H9 (cell line): ENCODE results near the gene TMEM127. TPM values are rescaled to one million over a fixed set of nuclear protein-coding genes. Genes with fewer than 3 reads are reported as not detected.

Source experiments
- DNase-seq: peaks from one replicate; pipeline ENCODE4 v3.0.0-alpha.2; 2017
- H2AFZ ChIP-seq: one replicate; pipeline ENCODE4 v1.6.1; 2013; ENCODE audit warnings: mild to moderate bottlenecking, low read length, control low read depth, moderate library complexity
- H2AK5ac ChIP-seq: 2 replicates; pipeline ENCODE4 v1.6.1; 2013; ENCODE audit warnings: low read length, control low read depth, mixed read lengths; ENCODE audit not compliant: insufficient read length
- H2BK120ac ChIP-seq: one replicate; pipeline ENCODE4 v1.6.1; 2013; ENCODE audit warnings: low read depth, mild to moderate bottlenecking, low read length, control low read depth, inconsistent platforms; ENCODE audit not compliant: poor library complexity, severe bottlenecking
- H2BK12ac ChIP-seq: 2 replicates; pipeline ENCODE4 v1.6.1; 2013; ENCODE audit warnings: low read length, control low read depth, mixed read lengths, low read depth; ENCODE audit not compliant: insufficient read length
- H2BK15ac ChIP-seq: 2 replicates; pipeline ENCODE4 v1.6.1; 2013; ENCODE audit warnings: low read depth, low read length, control low read depth
- H2BK20ac ChIP-seq: one replicate; pipeline ENCODE4 v1.6.1; 2013; ENCODE audit warnings: low read depth, mild to moderate bottlenecking, low read length, control low read depth, inconsistent platforms; ENCODE audit not compliant: poor library complexity, severe bottlenecking
- H2BK5ac ChIP-seq: 2 replicates; pipeline ENCODE4 v1.6.1; 2013; ENCODE audit warnings: low read length, control low read depth, mixed read lengths; ENCODE audit not compliant: insufficient read length
- H3K14ac ChIP-seq: 2 replicates; pipeline ENCODE4 v1.6.1; 2013; ENCODE audit warnings: low read length, control low read depth; ENCODE audit not compliant: insufficient read depth
- H3K18ac ChIP-seq: 2 replicates; pipeline ENCODE4 v1.6.1; 2013; ENCODE audit warnings: low read depth, mild to moderate bottlenecking, mixed read lengths, low read length, control low read depth; ENCODE audit not compliant: insufficient read length
- H3K23ac ChIP-seq: 2 replicates; pipeline ENCODE4 v1.6.1; 2013; ENCODE audit warnings: low read length, control low read depth, mixed read lengths, low read depth; ENCODE audit not compliant: insufficient read length
- H3K23me2 ChIP-seq: 2 replicates; pipeline ENCODE4 v1.6.1; 2013; ENCODE audit warnings: low read depth, mild to moderate bottlenecking, mixed read lengths, low read length, control low read depth; ENCODE audit not compliant: insufficient read length, poor library complexity, severe bottlenecking
- H3K27ac ChIP-seq: 2 replicates; pipeline ENCODE4 v1.5.1; 2013; ENCODE audit warnings: low read length, control low read depth, mixed read lengths, low read depth; ENCODE audit not compliant: insufficient read length
- H3K27me3 ChIP-seq: 2 replicates; pipeline ENCODE4 v1.6.1; 2013; ENCODE audit warnings: low read length, control low read depth, inconsistent platforms; ENCODE audit not compliant: insufficient read depth
- H3K4ac ChIP-seq: 2 replicates; pipeline ENCODE4 v1.6.1; 2013; ENCODE audit warnings: low read depth, mild to moderate bottlenecking, control low read depth, inconsistent platforms, low read length, moderate library complexity
- H3K4me1 ChIP-seq: 2 replicates; pipeline ENCODE4 v1.6.1; 2013; ENCODE audit warnings: low read length, control low read depth, inconsistent platforms; ENCODE audit not compliant: insufficient read depth
- H3K4me2 ChIP-seq: 2 replicates; pipeline ENCODE4 v1.6.1; 2013; ENCODE audit warnings: low read length, control low read depth, mixed read lengths; ENCODE audit not compliant: insufficient read length, insufficient read depth
- H3K56ac ChIP-seq: 2 replicates; pipeline ENCODE4 v1.6.1; 2013; ENCODE audit warnings: low read depth, mild to moderate bottlenecking, mixed read lengths, low read length, control low read depth; ENCODE audit not compliant: insufficient read length
- H3K79me1 ChIP-seq: 2 replicates; pipeline ENCODE4 v1.6.1; 2013; ENCODE audit warnings: low read depth, mild to moderate bottlenecking, moderate library complexity, low read length, control low read depth, inconsistent platforms; ENCODE audit not compliant: insufficient read depth, poor library complexity, severe bottlenecking
- H3K79me2 ChIP-seq: 2 replicates; pipeline ENCODE4 v1.6.1; 2013; ENCODE audit warnings: low read length, control low read depth, inconsistent platforms; ENCODE audit not compliant: insufficient read depth
- H3K9ac ChIP-seq: 2 replicates; pipeline ENCODE4 v1.6.1; 2013; ENCODE audit warnings: low read length, control low read depth, mixed read lengths; ENCODE audit not compliant: insufficient read length; ENCODE audit errors: extremely low read depth
- H3K9me3 ChIP-seq: one replicate; pipeline ENCODE4 v1.6.1; 2013; ENCODE audit warnings: low read depth, low read length, inconsistent platforms; ENCODE audit not compliant: control insufficient read depth
- H3T11ph ChIP-seq: one replicate; pipeline ENCODE4 v1.6.1; 2013; ENCODE audit warnings: mild to moderate bottlenecking, low read length, control low read depth, inconsistent platforms
- H4K20me1 ChIP-seq: one replicate; pipeline ENCODE4 v1.6.1; 2013; ENCODE audit not compliant: control insufficient read depth, insufficient read length, insufficient read depth
- H4K5ac ChIP-seq: 2 replicates; pipeline ENCODE4 v1.6.1; 2013; ENCODE audit warnings: low read depth, mild to moderate bottlenecking, mixed read lengths, low read length, control low read depth; ENCODE audit not compliant: insufficient read length
- H4K8ac ChIP-seq: replicated peaks from 2 replicates; pipeline ENCODE4 v1.6.1; 2013; ENCODE audit warnings: low read length, control low read depth, mixed read lengths, low read depth; ENCODE audit not compliant: insufficient read length
- H4K91ac ChIP-seq: 2 replicates; pipeline ENCODE4 v1.6.1; 2013; ENCODE audit warnings: low read depth, mild to moderate bottlenecking, moderate library complexity, mixed read lengths, low read length, control low read depth; ENCODE audit not compliant: insufficient read length
- H3K27ac Mint-ChIP-seq, 3 experiments: 2 replicates in 2 of 3; 3 replicates in 1 of 3; pipeline ENCODE4 v1.8.0; 2020 to 2021; ENCODE audit warnings: mixed read lengths in 3 of 3, mild to moderate bottlenecking in 1 of 3, moderate library complexity in 1 of 3
- H3K27me3 Mint-ChIP-seq: 2 replicates; pipeline ENCODE4 v1.8.0; 2021; ENCODE audit warnings: low read depth, mild to moderate bottlenecking, moderate library complexity, mixed read lengths
- H3K36me3 Mint-ChIP-seq, 3 experiments: 2 replicates in 2 of 3; 3 replicates in 1 of 3; pipeline ENCODE4 v1.8.0; 2020 to 2021; ENCODE audit warnings: low read depth in 3 of 3, mixed read lengths in 3 of 3; ENCODE audit not compliant: insufficient read depth in 1 of 3
- H3K4me1 Mint-ChIP-seq, 2 experiments: 2 replicates each; pipeline ENCODE4 v1.8.0; 2020; ENCODE audit warnings: mixed read lengths in 2 of 2
- H3K4me3 Mint-ChIP-seq, 2 experiments: 2 replicates in 1 of 2; 3 replicates in 1 of 2; pipeline ENCODE4 v1.8.0; 2020 to 2021; ENCODE audit warnings: mild to moderate bottlenecking in 2 of 2, mixed read lengths in 2 of 2, moderate library complexity in 1 of 2
- H3K9me3 Mint-ChIP-seq, 2 experiments: 2 replicates in 1 of 2; 3 replicates in 1 of 2; pipeline ENCODE4 v1.8.0; 2020; ENCODE audit warnings: mild to moderate bottlenecking in 2 of 2, mixed read lengths in 2 of 2, moderate library complexity in 1 of 2
- whole genome bisulfite sequencing: extraction: QIAGEN DNeasy Blood & Tissue Kit; methylation state at CpG from one replicate; pipeline ENCODE4 v1.1.7; 2013; ENCODE audit warnings: missing lambda C conversion rate, low lambda C conversion rate, mixed read lengths; ENCODE audit not compliant: insufficient read length; ENCODE audit errors: extremely low coverage; 5-methylcytosine and 5-hydroxymethylcytosine counted together
- total RNA-seq: library from RNA; stranded (reverse); gene quantifications from 2 replicates; pipeline ENCODE4 v1.2.1, GENCODE V29; 2021
- TF ChIP-seq, protein P1 (sequence below): fragments of 200-600 bp; sonication (generic); conservative IDR thresholded peaks from 3 replicates; pipeline ENCODE4 v1.8.0; 2021; ENCODE audit warnings: antibody characterized with exemption, mild to moderate bottlenecking

Gene TMEM127
- total RNA-seq, 1 experiment from 2014 or later, result 30.1 TPM

DNA sequence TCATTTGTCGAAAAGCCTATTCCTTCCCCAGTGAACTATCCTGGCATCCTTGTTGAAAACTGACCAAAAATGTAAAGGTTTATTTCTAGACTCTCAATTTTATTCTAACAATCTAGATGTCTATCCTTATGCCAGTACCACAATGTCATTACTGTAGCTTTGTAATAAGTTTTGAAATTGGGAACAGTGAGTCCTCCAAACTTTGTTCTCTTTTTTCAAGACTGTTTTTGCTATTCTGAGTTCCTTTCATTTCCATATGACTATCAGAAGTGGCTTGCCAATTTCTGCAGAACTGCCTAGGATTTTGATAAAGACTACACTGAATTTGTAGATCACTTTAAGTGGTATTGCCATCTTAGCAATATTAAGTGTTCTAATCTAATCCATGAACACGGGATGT lies 66.9 kb downstream of the TMEM127 start:
- Histone ChIP-seq H3K79me2 (peaks cover 38% of the 10 kb centered on the region; the same call in 1 of the 2 replicates), H3K56ac (no peak overlapping the region), H2BK5ac (no peak overlapping the region), H2BK120ac (no peak overlapping the region), H3K9ac (no peak overlapping the region), H3K4me1 (no peaks in the 10 kb centered on the region; the same call in 1 of the 2 replicates), H2BK12ac (no peak overlapping the region), H3K23me2 (no peaks in the 10 kb centered on the region), H4K91ac (no peak overlapping the region), H2BK15ac (no peak overlapping the region), H3K23ac (no peak overlapping the region), H3K4ac (no peak overlapping the region), H2AFZ (no peak overlapping the region), H4K8ac (no peak overlapping the region), H3K27me3 (no peaks in the 10 kb centered on the region), H2BK20ac (no peak overlapping the region), H2AK5ac (no peak overlapping the region), H3K4me2 (no peak overlapping the region), H3K79me1 (peaks cover 8% of the 10 kb centered on the region), H3K14ac (no peak overlapping the region), H3K18ac (no peak overlapping the region), H3T11ph (no peak overlapping the region), H4K20me1 (no peaks in the 10 kb centered on the region), H3K9me3 (no peaks in the 10 kb centered on the region), H3K27ac (no peak overlapping the region), H4K5ac (no peak overlapping the region)
- Mint-ChIP-seq H3K36me3 (peaks cover 12 to 21% (median 16%) of the 10 kb centered on the region in 3 experiments), H3K27me3 (no peaks in the 10 kb centered on the region), H3K9me3 (no peaks in the 10 kb centered on the region), H3K4me1 (peaks cover 30% of the 10 kb centered on the region in 2 experiments), H3K4me3 (no peak overlapping the region), H3K27ac (no peak overlapping the region)
- TF ChIP-seq, protein P1, sequence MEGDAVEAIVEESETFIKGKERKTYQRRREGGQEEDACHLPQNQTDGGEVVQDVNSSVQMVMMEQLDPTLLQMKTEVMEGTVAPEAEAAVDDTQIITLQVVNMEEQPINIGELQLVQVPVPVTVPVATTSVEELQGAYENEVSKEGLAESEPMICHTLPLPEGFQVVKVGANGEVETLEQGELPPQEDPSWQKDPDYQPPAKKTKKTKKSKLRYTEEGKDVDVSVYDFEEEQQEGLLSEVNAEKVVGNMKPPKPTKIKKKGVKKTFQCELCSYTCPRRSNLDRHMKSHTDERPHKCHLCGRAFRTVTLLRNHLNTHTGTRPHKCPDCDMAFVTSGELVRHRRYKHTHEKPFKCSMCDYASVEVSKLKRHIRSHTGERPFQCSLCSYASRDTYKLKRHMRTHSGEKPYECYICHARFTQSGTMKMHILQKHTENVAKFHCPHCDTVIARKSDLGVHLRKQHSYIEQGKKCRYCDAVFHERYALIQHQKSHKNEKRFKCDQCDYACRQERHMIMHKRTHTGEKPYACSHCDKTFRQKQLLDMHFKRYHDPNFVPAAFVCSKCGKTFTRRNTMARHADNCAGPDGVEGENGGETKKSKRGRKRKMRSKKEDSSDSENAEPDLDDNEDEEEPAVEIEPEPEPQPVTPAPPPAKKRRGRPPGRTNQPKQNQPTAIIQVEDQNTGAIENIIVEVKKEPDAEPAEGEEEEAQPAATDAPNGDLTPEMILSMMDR, result no peak
- DNase-seq, result no peak
- no CpG with 5 or more reads among the region's 2 CpGs for WGBS

Other genes with a start within 250 kb of the TMEM127 start
- 0.17 TPM in 1 of 2 replicates, not detected in the other for gene GPAT2, start 231.1 kb downstream of the TMEM127 start, total RNA-seq
- gene ADRA2B, start 149.4 kb downstream of the TMEM127 start, total RNA-seq, result 2.7 TPM in 2 replicates
- 0.72 and 0.81 TPM in 2 replicates for gene ASTL, start 127.5 kb downstream of the TMEM127 start, total RNA-seq
- gene DUSP2, start 120.6 kb downstream of the TMEM127 start, total RNA-seq, result 13.5 and 14.9 TPM in 2 replicates
- 212 and 220 TPM in 2 replicates for gene STARD7, start 57.2 kb downstream of the TMEM127 start, total RNA-seq
- 67.6 and 71.9 TPM in 2 replicates for gene CIAO1, start 228 bp upstream of the TMEM127 start, total RNA-seq
- gene SNRNP200, start 39.5 kb upstream of the TMEM127 start, total RNA-seq, result 215 and 218 TPM in 2 replicates
- 16.1 and 16.3 TPM in 2 replicates for gene ITPRIPL1, start 59.3 kb upstream of the TMEM127 start, total RNA-seq
- 52.9 and 55.8 TPM in 2 replicates for gene NCAPH, start 69.8 kb upstream of the TMEM127 start, total RNA-seq
- gene NEURL3, start 239.4 kb upstream of the TMEM127 start, total RNA-seq, result not detected in 2 replicates